IPS-18c (cell line): ENCODE data around the gene TBCD.

Experiments used
- H3K4me3 ChIP-seq: 2 replicates; pipeline ENCODE4 v1.7.0; 2013; ENCODE audit warnings: low read depth, mild to moderate bottlenecking, low read length, moderate library complexity; ENCODE audit not compliant: insufficient read depth
- H3K9me3 ChIP-seq: one replicate; pipeline ENCODE4 v1.6.1; 2013; ENCODE audit warnings: mild to moderate bottlenecking, low read length, moderate library complexity; ENCODE audit not compliant: control insufficient read depth, insufficient read depth

Gene TBCD

GRCh38 chr17:82798752-82799151 is 46.9 kb downstream of the TBCD start:
- H3K9me3 ChIP-seq, result peaks cover 2% of the 10 kb centered on the region
- H3K4me3 ChIP-seq, result no peak overlapping the region

DNA sequence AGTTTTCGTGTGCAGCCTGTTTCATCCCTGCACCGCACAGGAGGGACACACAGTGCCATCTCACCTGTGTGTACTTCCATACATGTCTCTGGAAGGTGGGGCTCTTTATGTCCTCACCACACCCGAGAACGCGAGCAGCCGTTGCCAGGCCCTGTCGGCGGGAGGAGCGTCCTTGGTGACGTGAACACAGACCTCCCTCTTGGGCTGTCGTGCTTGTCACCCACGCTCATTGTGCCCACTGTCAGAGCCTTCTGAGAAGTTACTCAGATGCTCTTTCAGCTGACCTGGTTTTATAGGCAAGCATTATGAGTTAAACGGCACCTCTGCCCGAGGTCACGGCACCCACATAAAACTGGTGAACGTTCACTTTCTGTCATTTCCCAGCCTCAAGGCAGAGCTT is 47.7 kb downstream of the TBCD start:
- Histone ChIP-seq H3K4me3 (no peak overlapping the region), H3K9me3 (peaks cover 2% of the 10 kb centered on the region)

DNA sequence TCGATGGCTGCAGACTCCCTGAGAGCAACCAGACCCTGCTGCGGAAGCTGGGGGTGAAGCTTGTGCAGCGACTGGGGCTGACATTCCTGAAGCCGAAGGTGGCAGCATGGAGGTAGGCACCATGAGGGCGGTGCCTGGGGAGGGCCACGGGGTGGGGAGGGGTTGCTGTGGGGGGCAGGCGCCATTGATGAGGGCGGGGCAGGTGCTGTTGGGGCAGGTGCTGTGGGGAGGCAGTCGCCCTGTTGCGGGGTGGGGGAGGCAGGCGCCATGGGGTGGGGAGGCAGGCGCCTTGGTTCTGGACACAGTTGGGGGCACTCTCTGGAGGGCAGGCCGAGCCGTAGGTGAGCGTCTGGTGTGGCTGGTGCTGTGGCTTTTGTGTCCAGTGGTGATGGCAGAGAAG is 49.0 kb downstream of the TBCD start:
- Histone ChIP-seq H3K4me3 (no peak overlapping the region), H3K9me3 (peaks cover 2% of the 10 kb centered on the region)

GRCh38 chr17:82801377-82801970 is 49.6 kb downstream of the TBCD start:
- Histone ChIP-seq H3K4me3 (no peak overlapping the region), H3K9me3 (peaks cover 2% of the 10 kb centered on the region)

- no peak overlapping the region for H3K4me3 ChIP-seq
- peaks cover 2% of the 10 kb centered on the region for H3K9me3 ChIP-seq
These were observed 50.4 kb downstream of the TBCD start for GRCh38 chr17:82802075-82802780.

GRCh38 chr17:82803185-82803584 is 51.3 kb downstream of the TBCD start:
- Histone ChIP-seq H3K4me3 (no peak overlapping the region), H3K9me3 (peaks cover 2% of the 10 kb centered on the region)

- Histone ChIP-seq H3K9me3 (peaks cover 2% of the 10 kb centered on the region), H3K4me3 (no peak overlapping the region)
These were observed 51.7 kb downstream of the TBCD start for GRCh38 chr17:82803606-82804005.

- Histone ChIP-seq H3K9me3 (peaks cover 2% of the 10 kb centered on the region), H3K4me3 (no peak overlapping the region)
These were observed 52.8 kb downstream of the TBCD start for GRCh38 chr17:82804442-82805191.

DNA sequence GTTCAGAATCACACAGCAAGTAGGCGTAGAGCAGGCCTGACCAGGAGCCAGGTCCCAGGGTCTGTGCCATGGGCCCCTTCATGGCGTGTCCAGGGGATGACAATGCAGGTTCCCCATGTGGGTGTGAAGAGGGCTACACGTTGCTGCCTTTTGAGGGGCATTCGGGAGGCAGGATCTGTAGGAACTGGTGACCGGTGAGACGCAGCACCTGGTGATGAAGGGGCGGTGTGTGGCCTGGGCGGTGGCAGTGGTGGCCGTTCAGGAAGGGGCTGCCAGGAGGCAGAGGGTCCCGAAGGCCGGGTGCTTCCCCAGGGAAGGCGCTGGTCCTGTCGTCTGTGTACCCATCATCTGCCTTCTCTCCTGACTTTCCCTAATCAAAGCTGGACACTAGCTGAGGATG is 53.4 kb downstream of the TBCD start:
- no peak overlapping the region for H3K4me3 ChIP-seq
- no peaks in the 10 kb centered on the region for H3K9me3 ChIP-seq

DNA sequence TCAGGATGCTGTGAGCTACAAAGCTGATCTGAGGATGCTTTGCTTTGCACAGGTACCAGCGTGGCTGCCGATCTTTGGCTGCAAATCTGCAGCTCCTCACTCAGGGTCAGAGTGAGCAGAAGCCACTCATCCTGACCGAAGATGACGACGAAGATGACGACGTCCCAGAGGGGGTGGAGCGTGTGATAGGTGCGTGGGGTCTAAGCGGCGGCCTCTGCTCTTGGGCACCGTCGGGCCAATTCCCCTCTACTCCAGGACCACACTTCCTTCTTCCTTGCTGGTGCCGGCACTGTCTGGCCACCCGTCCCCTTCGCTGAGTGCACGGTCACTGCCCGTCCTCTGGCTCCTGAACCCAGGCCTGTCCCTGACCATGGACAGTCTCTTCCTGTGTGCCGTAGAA is 54.0 kb downstream of the TBCD start:
- H3K9me3 ChIP-seq, result no peaks in the 10 kb centered on the region
- no peak overlapping the region for H3K4me3 ChIP-seq

- Histone ChIP-seq H3K4me3 (no peak overlapping the region), H3K9me3 (no peaks in the 10 kb centered on the region)
These were observed 54.8 kb downstream of the TBCD start for GRCh38 chr17:82806645-82807044.

- H3K9me3 ChIP-seq, result no peaks in the 10 kb centered on the region
- no peak overlapping the region for H3K4me3 ChIP-seq
These were observed 55.2 kb downstream of the TBCD start for GRCh38 chr17:82807101-82807500.

GRCh38 chr17:82807562-82807961 is 55.7 kb downstream of the TBCD start:
- Histone ChIP-seq H3K4me3 (no peak overlapping the region), H3K9me3 (no peaks in the 10 kb centered on the region)

DNA sequence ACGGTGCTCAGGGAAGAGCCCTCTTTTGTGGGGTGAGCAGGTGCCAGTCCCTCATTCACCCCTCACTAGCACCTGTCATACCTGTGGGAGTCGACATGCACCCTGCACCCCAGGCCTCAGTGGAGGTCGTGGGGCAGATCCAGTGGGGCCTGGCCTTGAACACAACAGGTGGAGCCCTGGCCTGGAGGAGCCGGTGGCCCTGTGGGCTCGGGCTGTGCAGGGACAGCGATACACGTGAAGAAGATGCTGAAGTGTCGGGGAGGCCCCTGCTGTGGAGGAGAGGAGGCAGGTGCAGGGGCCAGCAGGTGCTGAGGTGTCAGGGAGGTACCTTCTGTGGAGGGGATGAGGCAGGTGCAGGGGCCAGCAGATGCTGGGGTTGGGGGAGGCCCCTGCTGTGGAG is 56.1 kb downstream of the TBCD start:
- H3K4me3 ChIP-seq, result no peak overlapping the region

GRCh38 chr17:82808921-82809905 is 57.3 kb downstream of the TBCD start:
- Histone ChIP-seq H3K9me3 (no peaks in the 10 kb centered on the region), H3K4me3 (no peak overlapping the region)

More for the DNA sequence above, 56.1 kb downstream of the TBCD start:
- H3K9me3 ChIP-seq, result no peaks in the 10 kb centered on the region

- Histone ChIP-seq H3K9me3 (no peaks in the 10 kb centered on the region), H3K4me3 (no peak overlapping the region)
These were observed 59.0 kb downstream of the TBCD start for GRCh38 chr17:82810644-82811430.
